Ammon's horn (tissue), 1 donor: ENCODE measurements around the gene ERAP2.

Experiments used
- DNase-seq: peaks from one replicate; pipeline ENCODE4 v3.0.0-alpha.2; 2016; ENCODE audit warnings: low spot score

Gene ERAP2

GRCh38 chr5:96963267-96963666 is 87.0 kb downstream of the ERAP2 start:
- peak; percentile 31 for DNase-seq

GRCh38 chr5:96966801-96967200 is 90.5 kb downstream of the ERAP2 start:
- DNase-seq: no peak

DNA sequence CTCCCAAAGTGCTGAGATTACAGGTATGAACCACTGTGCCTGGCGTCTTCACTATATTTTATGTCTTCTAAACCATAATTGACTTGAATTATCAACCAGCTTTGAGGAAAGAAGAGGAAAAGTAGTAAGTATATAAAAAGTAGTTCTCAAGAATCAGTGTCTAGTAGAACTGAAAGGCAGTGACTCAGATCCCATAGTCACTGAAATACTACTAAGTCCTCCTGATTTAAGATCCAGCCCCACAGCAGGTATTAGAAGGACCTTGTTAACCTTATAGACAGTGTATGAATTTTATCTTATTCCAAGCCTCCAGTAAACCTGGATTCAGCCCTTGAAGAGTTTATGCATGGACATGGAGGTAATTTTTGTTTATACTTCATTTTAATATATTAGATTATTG is 91.1 kb downstream of the ERAP2 start:
- DNase-seq: no peak

DNA sequence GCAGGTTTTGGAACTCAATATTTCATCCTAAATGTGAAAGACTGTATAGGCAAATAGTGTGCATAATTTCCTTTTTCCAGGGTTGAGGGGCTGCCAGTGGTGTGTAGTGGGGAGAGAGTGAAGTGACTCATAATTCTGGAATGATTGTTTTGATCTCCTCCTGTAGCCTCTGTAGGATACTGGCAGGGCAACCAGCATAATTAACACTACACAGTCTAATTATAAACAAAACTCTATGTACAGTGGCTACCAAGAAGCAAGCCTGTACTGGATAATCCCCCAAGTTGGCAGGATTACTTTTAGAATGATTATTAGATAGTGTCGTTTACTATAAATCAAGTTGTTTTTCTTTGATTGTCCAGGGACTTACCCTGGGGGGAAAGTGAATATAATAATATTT is 91.8 kb downstream of the ERAP2 start:
- no peak for DNase-seq

- peak; percentile 23 for DNase-seq
These were observed 92.3 kb downstream of the ERAP2 start for GRCh38 chr5:96968614-96969013.
